ENCODE data around the gene KIF26A. TPM values are rescaled to one million over a fixed set of nuclear protein-coding genes. Genes with fewer than 3 reads are reported as not detected.
"Not testable (repeated sequence)": the region's sequence is repeated elsewhere in the genome, so short reads cannot be mapped to it uniquely, and the experiment has no call there.

Gene KIF26A
- total RNA-seq, 2 donors from 2014 or later: 5.7 to 5.8 TPM

GRCh38 chr14:104149617-104150135 lies 11.3 kb downstream of the KIF26A start:
- ATAC-seq: no peak
- intact Hi-C loops (cut with DNase I, micrococcal nuclease): no loop called here
- DNase-seq: no peak

- ATAC-seq (no peak), DNase-seq (no peak)
- intact Hi-C loops (cut with DNase I, micrococcal nuclease): no loop called here
Observed at GRCh38 chr14:104150136-104151025, 12.0 kb downstream of the KIF26A start.

GRCh38 chr14:104151026-104151381 lies 12.6 kb downstream of the KIF26A start:
- intact Hi-C loops (cut with DNase I, micrococcal nuclease): no loop called here
- DNase-seq (no peak), ATAC-seq (no peak)

GRCh38 chr14:104151566-104152245 lies 13.3 kb downstream of the KIF26A start:
- intact Hi-C loops (cut with DNase I, micrococcal nuclease): no loop called here
- DNase-seq (no peak), ATAC-seq (no peak)

GRCh38 chr14:104152246-104152575 lies 13.8 kb downstream of the KIF26A start:
- DNase-seq (no peak), ATAC-seq (no peak)
- intact Hi-C loops (cut with DNase I, micrococcal nuclease): no loop called here

GRCh38 chr14:104152686-104153393 lies 14.5 kb downstream of the KIF26A start:
- no peak for ATAC-seq
- intact Hi-C loops (cut with DNase I, micrococcal nuclease): no loop called here
- no peak for DNase-seq

GRCh38 chr14:104153394-104153755 lies 15.0 kb downstream of the KIF26A start:
- ATAC-seq; DNase-seq; intact Hi-C loops (cut with DNase I, micrococcal nuclease): not testable (repeated sequence)

- DNase-seq (no peak), ATAC-seq (no peak)
- intact Hi-C loops (cut with DNase I, micrococcal nuclease): no loop called here
Observed at GRCh38 chr14:104154246-104154645, 15.9 kb downstream of the KIF26A start.

GRCh38 chr14:104155513-104155912 lies 17.1 kb downstream of the KIF26A start:
- DNase-seq (no peak), ATAC-seq (no peak)
- intact Hi-C loops (cut with DNase I, micrococcal nuclease): no loop called here

- intact Hi-C loops (cut with DNase I, micrococcal nuclease): no loop called here
- no peak for ATAC-seq
- no peak for DNase-seq
Observed at GRCh38 chr14:104156142-104156541, 17.8 kb downstream of the KIF26A start.

GRCh38 chr14:104157016-104157928 lies 18.9 kb downstream of the KIF26A start:
- ATAC-seq: peak; percentile 45
- DNase-seq: no peak
- intact Hi-C loops (cut with DNase I, micrococcal nuclease): no loop called here

- ATAC-seq (no peak), DNase-seq (no peak)
- intact Hi-C loops (cut with DNase I, micrococcal nuclease): no loop called here
Observed at GRCh38 chr14:104158827-104159798, 20.7 kb downstream of the KIF26A start.

GRCh38 chr14:104159990-104160389 lies 21.6 kb downstream of the KIF26A start:
- no peak for ATAC-seq
- intact Hi-C loops (cut with DNase I, micrococcal nuclease): no loop called here

GRCh38 chr14:104161602-104162367 lies 23.4 kb downstream of the KIF26A start:
- ATAC-seq (no peak), DNase-seq (no peak)
- intact Hi-C loops (cut with DNase I, micrococcal nuclease): no loop called here

More at GRCh38 chr14:104159990-104160389, 21.6 kb downstream of the KIF26A start:
- no peak for DNase-seq

- intact Hi-C loops (cut with DNase I, micrococcal nuclease): no loop called here
- DNase-seq: no peak
- no peak for ATAC-seq
Observed at GRCh38 chr14:104162495-104162894, 24.1 kb downstream of the KIF26A start.

- ATAC-seq: no peak
- no peak for DNase-seq
- intact Hi-C loops (cut with DNase I, micrococcal nuclease): no loop called here
Observed at GRCh38 chr14:104163541-104163940, 25.2 kb downstream of the KIF26A start.

- no peak for ATAC-seq
Observed at GRCh38 chr14:104164041-104164440, 25.7 kb downstream of the KIF26A start.

More at GRCh38 chr14:104164041-104164440, 25.7 kb downstream of the KIF26A start:
- intact Hi-C loops (cut with DNase I, micrococcal nuclease): no loop called here
- no peak for DNase-seq

All from left colon (tissue), 2 donors.